Esophagus squamous epithelium (tissue), 4 donors: Measurements from ENCODE around the gene ZNF341.

Experiments used
- CTCF ChIP-seq, 6 experiments: fragments of 450-650 bp in 4 of 6; fragments of 200-600 bp in 2 of 6; sonication (generic) in 2 of 6; IDR thresholded peaks; one replicate each; pipeline ENCODE4 v1.5.1; 2016 to 2019; ENCODE audit warnings: antibody characterized with exemption in 6 of 6, mild to moderate bottlenecking in 4 of 6, moderate library complexity in 4 of 6
- POLR2A ChIP-seq, 4 donors: fragments of 450-650 bp; IDR thresholded peaks; one replicate each; pipeline ENCODE4 v1.6.1; 2017; ENCODE audit warnings: antibody characterized with exemption in 4 of 4, mild to moderate bottlenecking in 4 of 4, moderate library complexity in 3 of 4

GRCh38 chr20:33832103-33832804, 100.5 kb downstream of the ZNF341 start:
- TF ChIP-seq CTCF (IDR thresholded peaks at IDR 0.05) (no peak), POLR2A (IDR thresholded peaks at IDR 0.05) (no peak)
